Astrocyte of the cerebellum (primary cell): ENCODE measurements around the gene MSANTD7.

Experiments
- DNase-seq: peaks from one replicate; pipeline ENCODE4 v3.0.0-alpha.2; 2011; ENCODE audit warnings: low read depth
- H3K4me3 ChIP-seq: 2 replicates; pipeline ENCODE4 v1.5.1; 2011; ENCODE audit warnings: mild to moderate bottlenecking, low read depth, low read length, moderate library complexity
- CTCF ChIP-seq: IDR thresholded peaks from 2 replicates; pipeline ENCODE4 v1.5.1; 2012; ENCODE audit warnings: low read length, low read depth, moderate library complexity, mild to moderate bottlenecking; ENCODE audit errors: missing control alignments
- in situ Hi-C: cut with HindIII; loops from 2 replicates; pipeline ENCODE4 v1.10.0; 2017; ENCODE audit warnings: low sequenced_read_pairs

The MSANTD7 gene

GRCh38 chr10:14873090-14873760 lies 35.1 kb downstream of the MSANTD7 start:
- TF ChIP-seq CTCF, result no peak
- H3K4me3 ChIP-seq, result no peak overlapping the region
- DNase-seq, result peak; percentile 26
- in situ Hi-C loops, result no loop called here

- no peak overlapping the region for H3K4me3 ChIP-seq
- TF ChIP-seq CTCF, result no peak
- in situ Hi-C loops, result no loop called here
- DNase-seq, result no peak
Measured at GRCh38 chr10:14875941-14876340, 37.8 kb downstream of the MSANTD7 start.

GRCh38 chr10:14876764-14877163 lies 38.7 kb downstream of the MSANTD7 start:
- no peak for DNase-seq
- in situ Hi-C loops, result no loop called here
- H3K4me3 ChIP-seq, result peak overlapping the region; percentile 97
- TF ChIP-seq CTCF, result no peak

GRCh38 chr10:14878266-14879123 lies 40.4 kb downstream of the MSANTD7 start, which contains the start of gene SUV39H2:
Gene SUV39H2 (plus strand): TSS chr10:14878866. CDS start chr10:14878889, 23 bp downstream.
- TF ChIP-seq CTCF, result no peak
- peak; percentile 87 for DNase-seq
- H3K4me3 ChIP-seq, result peak within 1 kb of the TSS; percentile 97
- in situ Hi-C loops, result no loop called here

GRCh38 chr10:14879124-14879927 lies 41.2 kb downstream of the MSANTD7 start:
- peak overlapping the region; percentile 97 for H3K4me3 ChIP-seq
- no peak for DNase-seq
- in situ Hi-C loops, result no loop called here
- no peak for TF ChIP-seq CTCF

- TF ChIP-seq CTCF, result no peak
- in situ Hi-C loops, result no loop called here
- DNase-seq, result no peak
- peak overlapping the region; percentile 97 for H3K4me3 ChIP-seq
Measured at GRCh38 chr10:14879928-14880193, 41.8 kb downstream of the MSANTD7 start.
